Measurements from ENCODE around the gene USP9Y. TPM values are rescaled to one million over a fixed set of nuclear protein-coding genes. Genes with fewer than 3 reads are reported as not detected.

USP9Y gene
- total RNA-seq, 1 experiment from 2014 or later: 29.1 TPM

DNA sequence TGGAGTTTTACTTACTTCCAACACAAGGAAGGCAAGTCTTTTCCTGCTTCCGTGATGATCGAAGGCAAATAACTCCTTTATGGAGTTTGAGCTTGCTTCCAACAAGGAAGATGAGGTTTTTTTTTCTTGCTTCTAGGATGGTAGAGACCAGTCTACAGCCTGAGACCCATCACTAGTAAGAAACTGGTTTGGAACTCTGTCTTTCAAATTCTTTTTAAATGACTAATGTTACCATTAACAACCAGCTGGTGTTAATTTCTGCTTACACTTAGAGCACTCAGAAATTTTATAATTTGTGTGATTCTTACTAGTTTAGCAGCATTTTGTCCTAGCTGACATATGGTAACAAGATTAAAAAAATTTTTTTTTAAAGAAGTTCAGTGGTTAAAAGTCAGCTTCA, 19.5 kb upstream of the USP9Y start:
- H3K4me1 Mint-ChIP-seq: peaks cover 69% of the 10 kb centered on the region
- CTCF ChIA-PET: no interaction called here
- H3K36me3 Mint-ChIP-seq: peaks cover 24% of the 10 kb centered on the region
- H3K9me3 Mint-ChIP-seq: peaks cover 8% of the 10 kb centered on the region
- DNase-seq (ENCODE audit: low spot score) (no peak), ATAC-seq (no peak)
- no peak for TF ChIP-seq OVOL2 (CRISPR knock-in tag; IDR thresholded peaks at IDR 0.05; ENCODE audit: borderline replicate concordance)
- TF ChIP-seq, protein P1, sequence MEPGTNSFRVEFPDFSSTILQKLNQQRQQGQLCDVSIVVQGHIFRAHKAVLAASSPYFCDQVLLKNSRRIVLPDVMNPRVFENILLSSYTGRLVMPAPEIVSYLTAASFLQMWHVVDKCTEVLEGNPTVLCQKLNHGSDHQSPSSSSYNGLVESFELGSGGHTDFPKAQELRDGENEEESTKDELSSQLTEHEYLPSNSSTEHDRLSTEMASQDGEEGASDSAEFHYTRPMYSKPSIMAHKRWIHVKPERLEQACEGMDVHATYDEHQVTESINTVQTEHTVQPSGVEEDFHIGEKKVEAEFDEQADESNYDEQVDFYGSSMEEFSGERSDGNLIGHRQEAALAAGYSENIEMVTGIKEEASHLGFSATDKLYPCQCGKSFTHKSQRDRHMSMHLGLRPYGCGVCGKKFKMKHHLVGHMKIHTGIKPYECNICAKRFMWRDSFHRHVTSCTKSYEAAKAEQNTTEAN (CRISPR knock-in tag; IDR thresholded peaks at IDR 0.05): no peak
- TF ChIP-seq, protein P2, sequence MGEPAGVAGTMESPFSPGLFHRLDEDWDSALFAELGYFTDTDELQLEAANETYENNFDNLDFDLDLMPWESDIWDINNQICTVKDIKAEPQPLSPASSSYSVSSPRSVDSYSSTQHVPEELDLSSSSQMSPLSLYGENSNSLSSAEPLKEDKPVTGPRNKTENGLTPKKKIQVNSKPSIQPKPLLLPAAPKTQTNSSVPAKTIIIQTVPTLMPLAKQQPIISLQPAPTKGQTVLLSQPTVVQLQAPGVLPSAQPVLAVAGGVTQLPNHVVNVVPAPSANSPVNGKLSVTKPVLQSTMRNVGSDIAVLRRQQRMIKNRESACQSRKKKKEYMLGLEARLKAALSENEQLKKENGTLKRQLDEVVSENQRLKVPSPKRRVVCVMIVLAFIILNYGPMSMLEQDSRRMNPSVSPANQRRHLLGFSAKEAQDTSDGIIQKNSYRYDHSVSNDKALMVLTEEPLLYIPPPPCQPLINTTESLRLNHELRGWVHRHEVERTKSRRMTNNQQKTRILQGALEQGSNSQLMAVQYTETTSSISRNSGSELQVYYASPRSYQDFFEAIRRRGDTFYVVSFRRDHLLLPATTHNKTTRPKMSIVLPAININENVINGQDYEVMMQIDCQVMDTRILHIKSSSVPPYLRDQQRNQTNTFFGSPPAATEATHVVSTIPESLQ (CRISPR knock-in tag; IDR thresholded peaks at IDR 0.05): no peak
- TF ChIP-seq, protein P3, sequence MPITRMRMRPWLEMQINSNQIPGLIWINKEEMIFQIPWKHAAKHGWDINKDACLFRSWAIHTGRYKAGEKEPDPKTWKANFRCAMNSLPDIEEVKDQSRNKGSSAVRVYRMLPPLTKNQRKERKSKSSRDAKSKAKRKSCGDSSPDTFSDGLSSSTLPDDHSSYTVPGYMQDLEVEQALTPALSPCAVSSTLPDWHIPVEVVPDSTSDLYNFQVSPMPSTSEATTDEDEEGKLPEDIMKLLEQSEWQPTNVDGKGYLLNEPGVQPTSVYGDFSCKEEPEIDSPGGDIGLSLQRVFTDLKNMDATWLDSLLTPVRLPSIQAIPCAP (CRISPR knock-in tag; IDR thresholded peaks at IDR 0.05): no peak
- TF ChIP-seq, protein P4, sequence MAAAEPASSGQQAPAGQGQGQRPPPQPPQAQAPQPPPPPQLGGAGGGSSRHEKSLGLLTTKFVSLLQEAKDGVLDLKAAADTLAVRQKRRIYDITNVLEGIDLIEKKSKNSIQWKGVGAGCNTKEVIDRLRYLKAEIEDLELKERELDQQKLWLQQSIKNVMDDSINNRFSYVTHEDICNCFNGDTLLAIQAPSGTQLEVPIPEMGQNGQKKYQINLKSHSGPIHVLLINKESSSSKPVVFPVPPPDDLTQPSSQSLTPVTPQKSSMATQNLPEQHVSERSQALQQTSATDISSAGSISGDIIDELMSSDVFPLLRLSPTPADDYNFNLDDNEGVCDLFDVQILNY (CRISPR knock-in tag; IDR thresholded peaks at IDR 0.05): no peak
- no peak for TF ChIP-seq GABPB1 (CRISPR knock-in tag; IDR thresholded peaks at IDR 0.05)
- no peaks in the 10 kb centered on the region; the same call in 1 of the 2 replicates for H3K27me3 Mint-ChIP-seq (ENCODE audit: low read depth)
- H3K4me3 Mint-ChIP-seq: peak overlapping the region; percentile 41
- peak overlapping the region; percentile 82 for H3K27ac Mint-ChIP-seq
- POLR2A ChIA-PET: no interaction called here

DNA sequence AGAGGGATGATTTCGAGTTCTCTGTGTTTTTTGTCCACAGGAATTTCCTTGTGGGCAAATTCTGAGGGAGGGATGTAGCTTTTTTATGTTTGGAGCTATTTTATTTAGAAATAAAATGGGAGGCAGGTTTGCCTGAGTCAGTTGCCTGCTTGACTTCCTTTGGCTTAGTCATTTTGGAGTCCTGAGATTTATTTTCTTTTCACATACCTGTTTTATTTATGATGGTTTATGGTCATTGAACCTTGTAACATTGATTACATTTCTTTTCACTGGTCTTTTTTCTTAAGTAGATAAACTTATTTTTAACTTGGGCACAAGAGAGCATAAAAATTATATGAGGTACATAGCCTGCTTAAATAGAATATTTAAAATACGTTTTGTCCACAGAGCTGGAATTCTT, 12.7 kb upstream of the USP9Y start:
- DNase-seq (ENCODE audit: low spot score) (no peak), ATAC-seq (no peak)
- Mint-ChIP-seq H3K36me3 (peaks cover 53% of the 10 kb centered on the region), H3K4me1 (peaks cover 35% of the 10 kb centered on the region), H3K27me3 (ENCODE audit: low read depth) (no peaks in the 10 kb centered on the region), H3K27ac (peak overlapping the region; percentile 54; the same call in 1 of the 2 replicates), H3K9me3 (peaks cover 16% of the 10 kb centered on the region), H3K4me3 (no peak overlapping the region)
- no peak for TF ChIP-seq CBFB (CRISPR knock-in tag; IDR thresholded peaks at IDR 0.05; ENCODE audit: low read depth)
- no peak for TF ChIP-seq FOXP1 (CRISPR knock-in tag; IDR thresholded peaks at IDR 0.05; ENCODE audit: borderline replicate concordance)
- TF ChIP-seq, protein P5, sequence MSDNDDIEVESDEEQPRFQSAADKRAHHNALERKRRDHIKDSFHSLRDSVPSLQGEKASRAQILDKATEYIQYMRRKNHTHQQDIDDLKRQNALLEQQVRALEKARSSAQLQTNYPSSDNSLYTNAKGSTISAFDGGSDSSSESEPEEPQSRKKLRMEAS (CRISPR knock-in tag; IDR thresholded peaks at IDR 0.05): no peak
- no peak for TF ChIP-seq SOX15 (CRISPR knock-in tag; IDR thresholded peaks at IDR 0.05)
- TF ChIP-seq, protein P6, sequence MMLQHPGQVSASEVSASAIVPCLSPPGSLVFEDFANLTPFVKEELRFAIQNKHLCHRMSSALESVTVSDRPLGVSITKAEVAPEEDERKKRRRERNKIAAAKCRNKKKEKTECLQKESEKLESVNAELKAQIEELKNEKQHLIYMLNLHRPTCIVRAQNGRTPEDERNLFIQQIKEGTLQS (CRISPR knock-in tag; conservative IDR thresholded peaks at IDR 0.05): no peak
- TF ChIP-seq TEAD4 (CRISPR knock-in tag; IDR thresholded peaks at IDR 0.05): no peak
- TF ChIP-seq, protein P1 (CRISPR knock-in tag; IDR thresholded peaks at IDR 0.05): no peak
- TF ChIP-seq MXD4 (CRISPR knock-in tag; IDR thresholded peaks at IDR 0.05; ENCODE audit: borderline replicate concordance): no peak
- POLR2A ChIA-PET: no interaction called here
- CTCF ChIA-PET: no interaction called here

DNA sequence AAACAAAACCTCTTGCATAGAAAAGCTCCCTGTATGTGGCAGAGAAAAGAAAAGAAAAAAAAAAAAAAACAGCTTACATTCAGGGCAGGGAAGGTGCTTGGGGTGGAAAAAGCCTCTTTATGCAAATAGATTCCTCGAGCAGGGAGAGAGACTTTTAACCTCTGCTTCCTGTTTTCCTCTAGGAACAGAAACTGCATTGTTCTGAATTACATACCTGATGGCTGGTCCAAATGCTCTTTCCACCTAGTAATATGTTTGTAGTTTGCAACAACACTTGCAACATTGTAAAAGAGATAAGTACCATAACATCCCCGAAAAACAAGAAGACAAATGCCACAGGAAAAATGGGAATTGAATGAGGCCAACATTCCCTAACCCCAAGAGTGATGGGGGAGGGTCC, 944 bp upstream of the USP9Y start:
- POLR2A ChIA-PET: no interaction called here
- CTCF ChIA-PET: no interaction called here
- Mint-ChIP-seq H3K27me3 (ENCODE audit: low read depth) (no peaks in the 10 kb centered on the region), H3K4me3 (no peak overlapping the region), H3K4me1 (peaks cover 28% of the 10 kb centered on the region), H3K36me3 (peaks cover 68% of the 10 kb centered on the region), H3K9me3 (peaks cover 42% of the 10 kb centered on the region), H3K27ac (peak overlapping the region; percentile 89)
- TF ChIP-seq RELA (CRISPR knock-in tag; IDR thresholded peaks at IDR 0.05; ENCODE audit: borderline replicate concordance): no peak
- no peak for TF ChIP-seq JUN (CRISPR knock-in tag; IDR thresholded peaks at IDR 0.05)
- TF ChIP-seq, protein P7, sequence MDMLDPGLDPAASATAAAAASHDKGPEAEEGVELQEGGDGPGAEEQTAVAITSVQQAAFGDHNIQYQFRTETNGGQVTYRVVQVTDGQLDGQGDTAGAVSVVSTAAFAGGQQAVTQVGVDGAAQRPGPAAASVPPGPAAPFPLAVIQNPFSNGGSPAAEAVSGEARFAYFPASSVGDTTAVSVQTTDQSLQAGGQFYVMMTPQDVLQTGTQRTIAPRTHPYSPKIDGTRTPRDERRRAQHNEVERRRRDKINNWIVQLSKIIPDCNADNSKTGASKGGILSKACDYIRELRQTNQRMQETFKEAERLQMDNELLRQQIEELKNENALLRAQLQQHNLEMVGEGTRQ (CRISPR knock-in tag; IDR thresholded peaks at IDR 0.05): no peak
- TF ChIP-seq, protein P8, sequence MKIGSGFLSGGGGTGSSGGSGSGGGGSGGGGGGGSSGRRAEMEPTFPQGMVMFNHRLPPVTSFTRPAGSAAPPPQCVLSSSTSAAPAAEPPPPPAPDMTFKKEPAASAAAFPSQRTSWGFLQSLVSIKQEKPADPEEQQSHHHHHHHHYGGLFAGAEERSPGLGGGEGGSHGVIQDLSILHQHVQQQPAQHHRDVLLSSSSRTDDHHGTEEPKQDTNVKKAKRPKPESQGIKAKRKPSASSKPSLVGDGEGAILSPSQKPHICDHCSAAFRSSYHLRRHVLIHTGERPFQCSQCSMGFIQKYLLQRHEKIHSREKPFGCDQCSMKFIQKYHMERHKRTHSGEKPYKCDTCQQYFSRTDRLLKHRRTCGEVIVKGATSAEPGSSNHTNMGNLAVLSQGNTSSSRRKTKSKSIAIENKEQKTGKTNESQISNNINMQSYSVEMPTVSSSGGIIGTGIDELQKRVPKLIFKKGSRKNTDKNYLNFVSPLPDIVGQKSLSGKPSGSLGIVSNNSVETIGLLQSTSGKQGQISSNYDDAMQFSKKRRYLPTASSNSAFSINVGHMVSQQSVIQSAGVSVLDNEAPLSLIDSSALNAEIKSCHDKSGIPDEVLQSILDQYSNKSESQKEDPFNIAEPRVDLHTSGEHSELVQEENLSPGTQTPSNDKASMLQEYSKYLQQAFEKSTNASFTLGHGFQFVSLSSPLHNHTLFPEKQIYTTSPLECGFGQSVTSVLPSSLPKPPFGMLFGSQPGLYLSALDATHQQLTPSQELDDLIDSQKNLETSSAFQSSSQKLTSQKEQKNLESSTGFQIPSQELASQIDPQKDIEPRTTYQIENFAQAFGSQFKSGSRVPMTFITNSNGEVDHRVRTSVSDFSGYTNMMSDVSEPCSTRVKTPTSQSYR (CRISPR knock-in tag; IDR thresholded peaks at IDR 0.05): no peak
- no peak for TF ChIP-seq OVOL2 (CRISPR knock-in tag; IDR thresholded peaks at IDR 0.05; ENCODE audit: borderline replicate concordance)
- ATAC-seq (peak; percentile 39), DNase-seq (ENCODE audit: low spot score) (no peak)
